GM23338 (cell line): ENCODE measurements around the gene YPEL2. TPM values are rescaled to one million over a fixed set of nuclear protein-coding genes. Genes with fewer than 3 reads are reported as not detected.

Source experiments
- ATAC-seq: fragments of 200-7000 bp; cut with Tn5 transposase; 3 replicates; pipeline ENCODE4 v1.9.1; 2020
- DNase-seq: peaks from one replicate; pipeline ENCODE4 v3.0.0-alpha.2; 2015; ENCODE audit warnings: low spot score
- H2AFZ ChIP-seq: fragments of 200-600 bp; sonication (generic); 2 replicates; pipeline ENCODE4 v1.8.0; 2016; ENCODE audit warnings: antibody characterized with exemption, mild to moderate bottlenecking, moderate library complexity
- H3F3A ChIP-seq: fragments of 200-600 bp; sonication (generic); replicated peaks from 2 replicates; pipeline ENCODE4 v1.8.0; 2017; ENCODE audit warnings: antibody characterized with exemption, mixed run types, low read depth
- H3K27ac ChIP-seq: fragments of 200-600 bp; sonication (generic); 2 replicates; pipeline ENCODE4 v1.6.1; 2016; ENCODE audit warnings: low read depth
- H3K27me3 ChIP-seq: fragments of 200-600 bp; sonication (generic); 2 replicates; pipeline ENCODE4 v1.8.0; 2016; ENCODE audit warnings: mild to moderate bottlenecking, mixed run types, moderate library complexity; ENCODE audit not compliant: insufficient read depth
- H3K36me3 ChIP-seq: fragments of 200-600 bp; sonication (generic); 2 replicates; pipeline ENCODE4 v1.8.0; 2016; ENCODE audit warnings: mild to moderate bottlenecking; ENCODE audit not compliant: insufficient read depth
- H3K4me1 ChIP-seq: fragments of 200-600 bp; sonication (generic); 2 replicates; pipeline ENCODE4 v1.8.0; 2016; ENCODE audit warnings: mild to moderate bottlenecking, moderate library complexity; ENCODE audit not compliant: insufficient read depth
- H3K4me2 ChIP-seq: fragments of 200-600 bp; sonication (generic); 2 replicates; pipeline ENCODE4 v1.7.1; 2017; ENCODE audit warnings: mixed run types
- H3K4me3 ChIP-seq: fragments of 200-600 bp; sonication (generic); 2 replicates; pipeline ENCODE4 v1.6.1; 2016; ENCODE audit warnings: mixed run types
- H3K79me2 ChIP-seq: fragments of 200-600 bp; sonication (generic); replicated peaks from 2 replicates; pipeline ENCODE4 v1.8.0; 2017; ENCODE audit warnings: mild to moderate bottlenecking; ENCODE audit not compliant: insufficient read depth
- H3K9me2 ChIP-seq: fragments of 200-600 bp; sonication (generic); 2 replicates; pipeline ENCODE4 v1.8.0; 2017; ENCODE audit not compliant: insufficient read depth
- H4K20me1 ChIP-seq: fragments of 200-600 bp; sonication (generic); replicated peaks from 2 replicates; pipeline ENCODE4 v1.8.0; 2017; ENCODE audit warnings: mild to moderate bottlenecking; ENCODE audit not compliant: insufficient read depth
- H3K27ac Mint-ChIP-seq: 2 replicates; pipeline ENCODE4 v1.8.0; 2020; ENCODE audit warnings: inconsistent platforms, mild to moderate bottlenecking, moderate library complexity, mixed read lengths
- H3K27me3 Mint-ChIP-seq: 3 replicates; pipeline ENCODE4 v1.8.0; 2022; ENCODE audit warnings: low read depth, mild to moderate bottlenecking, moderate library complexity, mixed read lengths, inconsistent platforms; ENCODE audit not compliant: insufficient read depth, poor library complexity
- H3K36me3 Mint-ChIP-seq: 3 replicates; pipeline ENCODE4 v1.8.0; 2021; ENCODE audit warnings: low read depth, mild to moderate bottlenecking, inconsistent platforms, moderate library complexity, mixed read lengths
- H3K4me1 Mint-ChIP-seq: 3 replicates; pipeline ENCODE4 v1.8.0; 2020; ENCODE audit warnings: mild to moderate bottlenecking, inconsistent platforms, mixed read lengths
- H3K4me3 Mint-ChIP-seq: 3 replicates; pipeline ENCODE4 v1.8.0; 2021; ENCODE audit warnings: moderate library complexity, mild to moderate bottlenecking, inconsistent platforms, mixed read lengths
- H3K9me3 Mint-ChIP-seq: 3 replicates; pipeline ENCODE4 v1.8.0; 2020; ENCODE audit warnings: moderate library complexity, mild to moderate bottlenecking, inconsistent platforms, mixed read lengths
- CREB1 ChIP-seq: fragments of 250-450 bp; sonication (Bioruptor Pico); IDR thresholded peaks from 2 replicates; pipeline ENCODE4 v1.5.0; 2020; ENCODE audit warnings: low read depth, mild to moderate bottlenecking, moderate library complexity
- CTCF ChIP-seq, 2 experiments: fragments of 200-600 bp in 1 of 2; sonication (generic) in 1 of 2; conservative IDR thresholded peaks; 2 replicates each; pipeline versions ENCODE4 v1.5.1 to v1.6.1; 2016 to 2017; ENCODE audit warnings: antibody characterized with exemption in 2 of 2, low read depth in 2 of 2, mild to moderate bottlenecking in 2 of 2, moderate library complexity in 1 of 2
- EZH2 ChIP-seq: fragments of 200-600 bp; sonication (generic); IDR thresholded peaks from one replicate; pipeline ENCODE4 v1.8.0; 2017; ENCODE audit warnings: antibody characterized with exemption, mild to moderate bottlenecking, low read depth; ENCODE audit not compliant: unreplicated experiment
- EZH2phosphoT487 ChIP-seq: fragments of 200-600 bp; sonication (generic); IDR thresholded peaks from one replicate; pipeline ENCODE4 v1.8.1; 2018; ENCODE audit warnings: antibody characterized with exemption; ENCODE audit not compliant: unreplicated experiment
- JUNB ChIP-seq: IDR thresholded peaks from one replicate; pipeline ENCODE4 v1.6.1; 2016; ENCODE audit warnings: antibody characterized with exemption; ENCODE audit not compliant: unreplicated experiment
- NANOG ChIP-seq: IDR thresholded peaks from 2 replicates; pipeline ENCODE4 v1.6.1; 2016; ENCODE audit warnings: antibody characterized with exemption, borderline replicate concordance
- POLR2AphosphoS5 ChIP-seq: IDR thresholded peaks from 2 replicates; pipeline ENCODE4 v1.6.1; 2016; ENCODE audit warnings: antibody characterized with exemption, low read depth
- REST ChIP-seq: IDR thresholded peaks from one replicate; pipeline ENCODE4 v1.6.1; 2018; ENCODE audit warnings: antibody characterized with exemption; ENCODE audit not compliant: unreplicated experiment
- STAT1 ChIP-seq: IDR thresholded peaks from one replicate; pipeline ENCODE4 v1.6.1; 2016; ENCODE audit warnings: antibody characterized with exemption; ENCODE audit not compliant: unreplicated experiment
- ZNF114 ChIP-seq: fragments of 250-450 bp; sonication (Bioruptor Pico); IDR thresholded peaks from 2 replicates; pipeline ENCODE4 v1.5.0; 2020; ENCODE audit warnings: mild to moderate bottlenecking, moderate library complexity
- ZNF331 ChIP-seq: fragments of 250-450 bp; sonication (Bioruptor Pico); IDR thresholded peaks from 2 replicates; pipeline ENCODE4 v1.5.0; 2020; ENCODE audit warnings: low read depth, mild to moderate bottlenecking, moderate library complexity
- ZNF462 ChIP-seq: fragments of 250-450 bp; sonication (Bioruptor Pico); IDR thresholded peaks from 2 replicates; pipeline ENCODE4 v1.5.0; 2020; ENCODE audit warnings: mild to moderate bottlenecking, moderate library complexity
- polyA plus RNA-seq: library from polyadenylated mRNA; unstranded; fragments of >200 nt; fragmentation: Nextera tagmentation; extraction: Ambion mirVana; gene quantifications from 2 replicates; pipeline ENCODE4 v1.2.1, GENCODE V29; 2016
- total RNA-seq: library from RNA; depleted of rRNA; stranded (reverse); fragments of >200 nt; shearing (Covaris generic); gene quantifications from 2 replicates; pipeline ENCODE4 v1.2.3, GENCODE V29; 2014
- TF ChIP-seq, protein P1 (sequence below): IDR thresholded peaks from 2 replicates; pipeline ENCODE4 v1.6.1; 2016; ENCODE audit warnings: antibody characterized with exemption

The YPEL2 gene
- total and polyA plus RNA-seq, 2 experiments from 2014 or later = 4.1 to 5.2 TPM

GRCh38 chr17:59427425-59427921, 96.0 kb downstream of the YPEL2 start:
- peaks cover 12% of the 10 kb centered on the region for H3K4me1 Mint-ChIP-seq
- H3K4me1 ChIP-seq = no peaks in the 10 kb centered on the region
- H4K20me1 ChIP-seq = no peaks in the 10 kb centered on the region
- H3K4me3 Mint-ChIP-seq = no peak overlapping the region
- H3K36me3 Mint-ChIP-seq = no peaks in the 10 kb centered on the region
- H2AFZ ChIP-seq = no peak overlapping the region; the same call in 1 of the 2 replicates
- no peak overlapping the region for H3K4me3 ChIP-seq
- no peak for DNase-seq
- no peaks in the 10 kb centered on the region; the same call in 2 of the 3 replicates for H3K9me3 Mint-ChIP-seq
- no peak for ATAC-seq
- H3K36me3 ChIP-seq = no peaks in the 10 kb centered on the region
- H3F3A ChIP-seq = no peaks in the 10 kb centered on the region
- no peak overlapping the region for H3K27ac ChIP-seq
- TF ChIP-seq CTCF (conservative IDR thresholded peaks at IDR 0.05; ENCODE audit: low read depth in 2 of 2) = no peak
- no peak for TF ChIP-seq JUNB
- TF ChIP-seq ZNF462 (CRISPR knock-in tag) = no peak
- TF ChIP-seq ZNF114 = no peak
- no peak for TF ChIP-seq EZH2
- TF ChIP-seq NANOG = no peak
- no peak for TF ChIP-seq EZH2phosphoT487
- TF ChIP-seq ZNF331 (CRISPR knock-in tag) = no peak
- TF ChIP-seq STAT1 = no peak
- TF ChIP-seq POLR2AphosphoS5 = no peak
- no peak for TF ChIP-seq REST
- no peak for TF ChIP-seq CREB1 (CRISPR knock-in tag)
- TF ChIP-seq, protein P1, sequence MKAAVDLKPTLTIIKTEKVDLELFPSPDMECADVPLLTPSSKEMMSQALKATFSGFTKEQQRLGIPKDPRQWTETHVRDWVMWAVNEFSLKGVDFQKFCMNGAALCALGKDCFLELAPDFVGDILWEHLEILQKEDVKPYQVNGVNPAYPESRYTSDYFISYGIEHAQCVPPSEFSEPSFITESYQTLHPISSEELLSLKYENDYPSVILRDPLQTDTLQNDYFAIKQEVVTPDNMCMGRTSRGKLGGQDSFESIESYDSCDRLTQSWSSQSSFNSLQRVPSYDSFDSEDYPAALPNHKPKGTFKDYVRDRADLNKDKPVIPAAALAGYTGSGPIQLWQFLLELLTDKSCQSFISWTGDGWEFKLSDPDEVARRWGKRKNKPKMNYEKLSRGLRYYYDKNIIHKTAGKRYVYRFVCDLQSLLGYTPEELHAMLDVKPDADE = no peak
- no peaks in the 10 kb centered on the region for H3K79me2 ChIP-seq
- peaks cover 3% of the 10 kb centered on the region for H3K27me3 Mint-ChIP-seq
- no peak overlapping the region for H3K4me2 ChIP-seq
- H3K9me2 ChIP-seq = no peaks in the 10 kb centered on the region
- no peaks in the 10 kb centered on the region for H3K27me3 ChIP-seq
- H3K27ac Mint-ChIP-seq = no peak overlapping the region
